Naive thymus-derived CD8-positive, alpha-beta T cell (primary cell): ENCODE data around the gene PRH1. TPM values are rescaled to one million over a fixed set of nuclear protein-coding genes. Genes with fewer than 3 reads are reported as not detected.

ENCODE experiments used
- ATAC-seq, 2 donors: fragments of 150-1000 bp; cut with Tn5 transposase in 1 of 2; sonication (Bioruptor Pico), chemical (Tn5 transposase) in 1 of 2; 1 replicate in 1 of 2; 2 replicates in 1 of 2; pipeline ENCODE4 v1.10.0; 2021; ENCODE audit warnings: mild to moderate bottlenecking in 2 of 2, moderate library complexity in 2 of 2
- POLR2A ChIA-PET: fragments of 350-600 bp; sonication (Branson Sonifier 250); formaldehyde crosslinking; loops from one replicate; lab custom pipeline; 2021; ENCODE audit warnings: antibody characterized with exemption; lab: Charles Lee
- DNase-seq, 10 donors: peaks; one replicate each; pipeline versions ENCODE4 v3.0.0 to v3.0.0-alpha.2; 2020 to 2022
- H3K27ac Mint-ChIP-seq, 10 donors: one replicate each; pipeline ENCODE4 v1.8.0; 2020 to 2022; ENCODE audit warnings: mild to moderate bottlenecking in 10 of 10, mixed read lengths in 10 of 10, moderate library complexity in 4 of 10, inconsistent platforms in 1 of 10
- H3K27me3 Mint-ChIP-seq, 5 donors: one replicate each; pipeline ENCODE4 v1.8.0; 2021 to 2022; ENCODE audit warnings: mixed read lengths in 5 of 5
- H3K36me3 Mint-ChIP-seq, 3 donors: one replicate each; pipeline ENCODE4 v1.8.0; 2020 to 2022; ENCODE audit warnings: mixed read lengths in 3 of 3, mild to moderate bottlenecking in 2 of 3, inconsistent platforms in 1 of 3
- H3K4me1 Mint-ChIP-seq, 4 donors: one replicate each; pipeline ENCODE4 v1.8.0; 2021 to 2022; ENCODE audit warnings: mixed read lengths in 4 of 4
- H3K4me3 Mint-ChIP-seq, 10 donors: one replicate each; pipeline ENCODE4 v1.8.0; 2020 to 2022; ENCODE audit warnings: mild to moderate bottlenecking in 10 of 10, mixed read lengths in 10 of 10, moderate library complexity in 6 of 10, inconsistent platforms in 1 of 10
- H3K9me3 Mint-ChIP-seq, 9 donors: one replicate each; pipeline ENCODE4 v1.8.0; 2020 to 2022; ENCODE audit warnings: mixed read lengths in 9 of 9, mild to moderate bottlenecking in 3 of 9, inconsistent platforms in 1 of 9, moderate library complexity in 1 of 9
- polyA plus RNA-seq, 3 donors: library from polyadenylated mRNA; unstranded; fragments of 300-500 nt; fragmentation: Illumina TruSeq; gene quantifications; one replicate each; pipeline ENCODE4 v1.2.3, GENCODE V29; 2021
- total RNA-seq, 8 experiments: library from RNA in 2 of 8; stranded (reverse) in 2 of 8; gene quantifications; one replicate each; pipeline ENCODE4 v1.2.3 and lab custom pipeline; 2021 to 2026

The PRH1 gene
- total and polyA plus RNA-seq, 5 experiments from 2014 or later = 7.0 to 27.1 (median 20.8) TPM

GRCh38 chr12:10873378-10873777 is 10.7 kb downstream of the PRH1 start:
- Mint-ChIP-seq H3K27ac (no peak overlapping the region), H3K4me3 (no peak overlapping the region), H3K27me3 (no peaks in the 10 kb centered on the region), H3K4me1 (no peaks in the 10 kb centered on the region), H3K9me3 (peaks cover 0 to 53% (median 10%) of the 10 kb centered on the region in 9 donors), H3K36me3 (peaks cover 24 to 51% (median 47%) of the 10 kb centered on the region in 3 donors)
- DNase-seq (no peak), ATAC-seq (no peak)
- POLR2A ChIA-PET = interaction anchor here (0.7 kb wide), 1 partner anchor 679 kb away, joined by 3 read pairs; no protein-coding TSS in a partner anchor

- Mint-ChIP-seq H3K27ac (no peak overlapping the region), H3K36me3 (peaks cover 20 to 64% (median 49%) of the 10 kb centered on the region in 3 donors), H3K4me3 (no peak overlapping the region), H3K27me3 (no peaks in the 10 kb centered on the region), H3K4me1 (no peaks in the 10 kb centered on the region), H3K9me3 (peaks cover 2 to 33% (median 19%) of the 10 kb centered on the region in 9 donors)
- DNase-seq (no peak), ATAC-seq (no peak)
- POLR2A ChIA-PET = no interaction called here
Observed at GRCh38 chr12:10867381-10867780, 16.7 kb downstream of the PRH1 start.

GRCh38 chr12:10863512-10864218 is 20.4 kb downstream of the PRH1 start:
- ATAC-seq (no peak), DNase-seq (no peak)
- H3K4me3 Mint-ChIP-seq = no peak overlapping the region
- H3K36me3 Mint-ChIP-seq = peaks cover 42 to 79% (median 68%) of the 10 kb centered on the region in 3 donors
- H3K4me1 Mint-ChIP-seq = no peaks in the 10 kb centered on the region
- no peaks in the 10 kb centered on the region for H3K27me3 Mint-ChIP-seq
- POLR2A ChIA-PET = no interaction called here
- H3K9me3 Mint-ChIP-seq = peaks cover 7 to 60% (median 44%) of the 10 kb centered on the region in 9 donors
- H3K27ac Mint-ChIP-seq = peak overlapping the region in 1 of 10 donors; percentile 30

- DNase-seq (no peak), ATAC-seq (no peak)
- H3K27ac Mint-ChIP-seq = no peak overlapping the region
- H3K36me3 Mint-ChIP-seq = peaks cover 62 to 91% (median 80%) of the 10 kb centered on the region in 3 donors
- H3K9me3 Mint-ChIP-seq = peaks cover 11 to 83% (median 63%) of the 10 kb centered on the region in 9 donors
- no peaks in the 10 kb centered on the region for H3K27me3 Mint-ChIP-seq
- POLR2A ChIA-PET = no interaction called here
- H3K4me1 Mint-ChIP-seq = no peaks in the 10 kb centered on the region
- no peak overlapping the region for H3K4me3 Mint-ChIP-seq
Observed at GRCh38 chr12:10861366-10861765, 22.7 kb downstream of the PRH1 start.

- no peak for ATAC-seq
- peaks cover 54 to 65% (median 55%) of the 10 kb centered on the region in 3 donors for H3K36me3 Mint-ChIP-seq
- no peak for DNase-seq
- H3K27ac Mint-ChIP-seq = no peak overlapping the region
- peaks cover 18 to 44% (median 34%) of the 10 kb centered on the region in 4 donors for H3K4me1 Mint-ChIP-seq
- H3K4me3 Mint-ChIP-seq = no peak overlapping the region
- H3K27me3 Mint-ChIP-seq = peaks cover 0 to 2% (median 0%) of the 10 kb centered on the region in 5 donors
- H3K9me3 Mint-ChIP-seq = peaks cover 7 to 54% (median 41%) of the 10 kb centered on the region in 9 donors
- POLR2A ChIA-PET = no interaction called here
Observed at GRCh38 chr12:10855807-10856206, 28.2 kb downstream of the PRH1 start.

- POLR2A ChIA-PET = no interaction called here
- Mint-ChIP-seq H3K27ac (no peak overlapping the region), H3K27me3 (peaks cover 0 to 2% (median 0%) of the 10 kb centered on the region in 5 donors), H3K9me3 (peaks cover 4 to 35% (median 26%) of the 10 kb centered on the region in 9 donors), H3K36me3 (peaks cover 38 to 62% (median 42%) of the 10 kb centered on the region in 3 donors), H3K4me3 (no peak overlapping the region), H3K4me1 (peaks cover 28 to 62% (median 51%) of the 10 kb centered on the region in 4 donors)
- DNase-seq (no peak), ATAC-seq (no peak)
Observed at GRCh38 chr12:10853776-10854175, 30.3 kb downstream of the PRH1 start.

- Mint-ChIP-seq H3K4me1 (peaks cover 28 to 62% (median 52%) of the 10 kb centered on the region in 4 donors), H3K27me3 (peaks cover 0 to 2% (median 0%) of the 10 kb centered on the region in 5 donors), H3K27ac (peak overlapping the region in 7 of 10 donors; percentile 26 to 50 (median 41)), H3K4me3 (peak overlapping the region in 4 of 10 donors; percentile 8 to 21 (median 14)), H3K36me3 (peaks cover 31 to 62% (median 36%) of the 10 kb centered on the region in 3 donors), H3K9me3 (peaks cover 0 to 11% (median 5%) of the 10 kb centered on the region in 9 donors)
- POLR2A ChIA-PET = no interaction called here
- no peak for ATAC-seq
- peak in 1 of 10 donors; percentile 4 for DNase-seq
Observed at GRCh38 chr12:10851243-10851858, 32.7 kb downstream of the PRH1 start.

- ATAC-seq (peak in 1 of 2 donors; percentile 89), DNase-seq (peak in 4 of 10 donors; percentile 4 to 54 (median 36))
- peak within 1 kb of the TSS in 7 of 10 donors; percentile 11 to 61 (median 43) for H3K27ac Mint-ChIP-seq
- POLR2A ChIA-PET = no interaction called here
- H3K9me3 Mint-ChIP-seq = peaks cover 0 to under 1% (median 0%) of the 10 kb centered on the region in 9 donors
- H3K36me3 Mint-ChIP-seq = peaks cover 22 to 62% (median 36%) of the 10 kb centered on the region in 3 donors
- peaks cover 0 to 2% (median 0%) of the 10 kb centered on the region in 5 donors for H3K27me3 Mint-ChIP-seq
- peaks cover 26 to 55% (median 48%) of the 10 kb centered on the region in 4 donors for H3K4me1 Mint-ChIP-seq
- H3K4me3 Mint-ChIP-seq = peak within 1 kb of the TSS in 2 of 10 donors; percentile 21 to 23
Observed at GRCh38 chr12:10849425-10849878, 34.6 kb downstream of the PRH1 start, which contains the start of gene PRR4. Gene PRR4 (minus strand): TSS chr12:10849475. CDS start chr12:10849437, 38 bp downstream.

- peaks cover 23 to 40% (median 36%) of the 10 kb centered on the region in 4 donors for H3K4me1 Mint-ChIP-seq
- peaks cover 22 to 74% (median 39%) of the 10 kb centered on the region in 3 donors for H3K36me3 Mint-ChIP-seq
- DNase-seq (no peak), ATAC-seq (no peak)
- POLR2A ChIA-PET = no interaction called here
- peaks cover 0 to 3% (median 0%) of the 10 kb centered on the region in 9 donors for H3K9me3 Mint-ChIP-seq
- no peak overlapping the region for H3K4me3 Mint-ChIP-seq
- H3K27ac Mint-ChIP-seq = peak overlapping the region in 1 of 10 donors; percentile 26
- no peaks in the 10 kb centered on the region for H3K27me3 Mint-ChIP-seq
Observed at GRCh38 chr12:10847744-10848143, 36.3 kb downstream of the PRH1 start.

GRCh38 chr12:10842862-10843261 is 41.2 kb downstream of the PRH1 start:
- Mint-ChIP-seq H3K9me3 (peaks cover 0 to 7% (median 0%) of the 10 kb centered on the region in 9 donors), H3K4me3 (no peak overlapping the region), H3K27me3 (no peaks in the 10 kb centered on the region), H3K36me3 (peaks cover 12 to 59% (median 26%) of the 10 kb centered on the region in 3 donors), H3K4me1 (no peaks in the 10 kb centered on the region), H3K27ac (no peak overlapping the region)
- DNase-seq (no peak), ATAC-seq (no peak)
- POLR2A ChIA-PET = no interaction called here

GRCh38 chr12:10838461-10838860 is 45.6 kb downstream of the PRH1 start:
- Mint-ChIP-seq H3K9me3 (peaks cover 0 to 12% (median 4%) of the 10 kb centered on the region in 9 donors), H3K4me3 (no peak overlapping the region), H3K27ac (no peak overlapping the region), H3K4me1 (no peaks in the 10 kb centered on the region), H3K36me3 (peaks cover 0 to 32% (median 2%) of the 10 kb centered on the region in 3 donors), H3K27me3 (no peaks in the 10 kb centered on the region)
- ATAC-seq (no peak), DNase-seq (no peak)
- POLR2A ChIA-PET = no interaction called here
